ENCODE measurements around the gene PPP1R9A.

PPP1R9A gene

GRCh38 chr7:94969434-94970084 lies 62.2 kb downstream of the PPP1R9A start (continued):
- no peak for TF ChIP-seq CTCF (tag by site-specific recombination; IDR thresholded peaks at IDR 0.05)
- TF ChIP-seq KLF1 (tag by site-specific recombination; IDR thresholded peaks at IDR 0.05), result peak; percentile 64
- TF ChIP-seq ZBTB48 (tag by site-specific recombination; IDR thresholded peaks at IDR 0.05), result no peak
- TF ChIP-seq ZNF76 (tag by site-specific recombination; IDR thresholded peaks at IDR 0.05; ENCODE audit: borderline replicate concordance, low read depth), result no peak
- TF ChIP-seq IKZF3 (tag by site-specific recombination; IDR thresholded peaks at IDR 0.05), result no peak
- no peak for TF ChIP-seq ZNF184 (tag by site-specific recombination; IDR thresholded peaks at IDR 0.05)
- no peak for TF ChIP-seq ZNF704 (tag by site-specific recombination; IDR thresholded peaks at IDR 0.05)
- TF ChIP-seq ZFHX2 (tag by site-specific recombination; conservative IDR thresholded peaks at IDR 0.05), result peak; percentile 77

GRCh38 chr7:94970085-94970576 lies 62.7 kb downstream of the PPP1R9A start:
- Histone ChIP-seq H3K36me3 (ENCODE audit: control insufficient read depth in 2 of 2, insufficient read depth in 1 of 2, low read length in 2 of 2) (no peaks in the 10 kb centered on the region), H3K4me3 (ENCODE audit: low read depth, low read length) (no peak overlapping the region), H3K9me3 (ENCODE audit: control insufficient read depth, insufficient read depth, low read depth, low read length) (no peaks in the 10 kb centered on the region), H3K4me1 (ENCODE audit: control insufficient read depth, insufficient read depth, low read length) (peaks cover 28% of the 10 kb centered on the region), H3K27ac (ENCODE audit: extremely low read depth, low read depth, low read length) (no peak overlapping the region)
- no peak for TF ChIP-seq ZNF530 (tag by site-specific recombination; IDR thresholded peaks at IDR 0.05; ENCODE audit: low read depth)
- TF ChIP-seq ZNF624 (tag by site-specific recombination; IDR thresholded peaks at IDR 0.05), result no peak
- no peak for TF ChIP-seq ZFP3 (tag by site-specific recombination; IDR thresholded peaks at IDR 0.05; ENCODE audit: low read depth)
- no peak for TF ChIP-seq ZNF366 (tag by site-specific recombination; conservative IDR thresholded peaks at IDR 0.05)
- TF ChIP-seq ZNF791 (tag by site-specific recombination; IDR thresholded peaks at IDR 0.05), result no peak
- TF ChIP-seq ZNF664 (tag by site-specific recombination; IDR thresholded peaks at IDR 0.05), result no peak
- no peak for TF ChIP-seq GLI2 (tag by site-specific recombination; IDR thresholded peaks at IDR 0.05; ENCODE audit: borderline replicate concordance, low read depth)
- no peak for TF ChIP-seq TRIM28 (IDR thresholded peaks at IDR 0.05; ENCODE audit: borderline replicate concordance, low read length)
- no peak for TF ChIP-seq HOXA7 (CRISPR knock-in tag; IDR thresholded peaks at IDR 0.05; ENCODE audit: borderline replicate concordance)
- TF ChIP-seq ZNF488 (tag by site-specific recombination; IDR thresholded peaks at IDR 0.05), result no peak
- TF ChIP-seq TCF7L2 (IDR thresholded peaks at IDR 0.05; ENCODE audit: borderline replicate concordance, low read depth, low read length), result no peak
- no peak for TF ChIP-seq ZXDB (tag by site-specific recombination; IDR thresholded peaks at IDR 0.05)
- TF ChIP-seq ZNF449 (tag by site-specific recombination; IDR thresholded peaks at IDR 0.05), result no peak
- TF ChIP-seq ZNF610 (tag by site-specific recombination; IDR thresholded peaks at IDR 0.05; ENCODE audit: borderline replicate concordance), result no peak
- no peak for TF ChIP-seq ZNF155 (tag by site-specific recombination; IDR thresholded peaks at IDR 0.05)
- ChIA-PET POLR2A (no interaction called here), CTCF (interaction anchor here (0.5 kb wide), 1 partner anchor 68 kb away, joined by 6 read pairs; no protein-coding TSS in a partner anchor)
